Epithelial cell of proximal tubule (primary cell): ENCODE measurements around the gene ZMIZ1. TPM values are rescaled to one million over a fixed set of nuclear protein-coding genes. Genes with fewer than 3 reads are reported as not detected.

Source experiments
- DNase-seq: peaks from one replicate; pipeline ENCODE4 v3.0.0-alpha.2; 2011; ENCODE audit warnings: low read depth
- H3K4me3 ChIP-seq: 2 replicates; pipeline ENCODE4 v1.5.1; 2011; ENCODE audit warnings: low read depth, mild to moderate bottlenecking, low read length
- total RNA-seq: library from RNA; depleted of rRNA; stranded (reverse); fragments of >200 nt; gene quantifications from 2 replicates; pipeline ENCODE4 v1.2.3, GENCODE V29; 2015
- TF ChIP-seq, protein P1 (sequence below): conservative IDR thresholded peaks from 2 replicates; pipeline ENCODE4 v1.5.1; 2012; ENCODE audit warnings: low read depth, mild to moderate bottlenecking, low read length

The ZMIZ1 gene
- total RNA-seq, 1 donor from 2014 or later, result 21.4 TPM

DNA sequence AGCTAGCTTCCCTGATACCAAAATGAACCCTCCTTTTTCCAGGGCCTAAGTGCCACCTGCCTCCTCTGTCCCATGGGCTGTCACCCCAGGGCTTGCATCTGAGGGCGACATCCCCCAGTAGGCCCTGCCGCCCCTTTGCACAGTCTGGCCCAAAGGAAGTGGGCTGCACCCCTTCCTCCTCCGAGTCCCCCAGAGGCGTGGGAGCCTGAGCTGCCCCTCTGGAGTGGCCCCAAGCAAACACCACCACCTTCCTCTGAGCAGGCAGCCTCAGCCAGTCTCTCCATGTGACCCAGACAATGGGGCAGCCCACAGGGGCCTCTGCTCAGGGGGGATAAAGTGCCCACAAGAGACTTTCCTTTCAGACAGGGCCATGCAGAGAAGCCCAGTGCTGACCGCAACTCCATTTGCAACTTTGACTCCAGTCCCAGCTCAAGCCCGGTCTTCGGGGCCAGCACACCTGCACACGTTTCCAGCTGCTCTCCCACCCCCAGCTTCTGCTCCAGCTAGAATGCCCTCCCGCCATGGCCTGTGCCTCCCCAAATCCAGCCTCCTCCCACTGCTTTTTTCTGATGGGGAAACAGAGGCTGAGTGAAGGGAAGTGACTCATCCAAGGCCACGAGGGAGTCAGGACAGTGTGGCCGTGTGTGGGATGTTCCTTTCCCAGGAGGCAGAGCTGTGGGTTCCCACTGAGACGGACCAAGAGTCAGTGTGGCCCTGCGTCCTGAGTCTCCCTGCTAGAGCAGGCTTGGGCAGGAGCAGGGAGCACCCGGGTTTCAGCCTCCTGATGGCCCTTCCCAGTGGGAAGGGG lies 111.9 kb downstream of the ZMIZ1 start:
- no peak overlapping the region for H3K4me3 ChIP-seq
- DNase-seq, result no peak
- TF ChIP-seq, protein P1, sequence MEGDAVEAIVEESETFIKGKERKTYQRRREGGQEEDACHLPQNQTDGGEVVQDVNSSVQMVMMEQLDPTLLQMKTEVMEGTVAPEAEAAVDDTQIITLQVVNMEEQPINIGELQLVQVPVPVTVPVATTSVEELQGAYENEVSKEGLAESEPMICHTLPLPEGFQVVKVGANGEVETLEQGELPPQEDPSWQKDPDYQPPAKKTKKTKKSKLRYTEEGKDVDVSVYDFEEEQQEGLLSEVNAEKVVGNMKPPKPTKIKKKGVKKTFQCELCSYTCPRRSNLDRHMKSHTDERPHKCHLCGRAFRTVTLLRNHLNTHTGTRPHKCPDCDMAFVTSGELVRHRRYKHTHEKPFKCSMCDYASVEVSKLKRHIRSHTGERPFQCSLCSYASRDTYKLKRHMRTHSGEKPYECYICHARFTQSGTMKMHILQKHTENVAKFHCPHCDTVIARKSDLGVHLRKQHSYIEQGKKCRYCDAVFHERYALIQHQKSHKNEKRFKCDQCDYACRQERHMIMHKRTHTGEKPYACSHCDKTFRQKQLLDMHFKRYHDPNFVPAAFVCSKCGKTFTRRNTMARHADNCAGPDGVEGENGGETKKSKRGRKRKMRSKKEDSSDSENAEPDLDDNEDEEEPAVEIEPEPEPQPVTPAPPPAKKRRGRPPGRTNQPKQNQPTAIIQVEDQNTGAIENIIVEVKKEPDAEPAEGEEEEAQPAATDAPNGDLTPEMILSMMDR, result no peak

DNA sequence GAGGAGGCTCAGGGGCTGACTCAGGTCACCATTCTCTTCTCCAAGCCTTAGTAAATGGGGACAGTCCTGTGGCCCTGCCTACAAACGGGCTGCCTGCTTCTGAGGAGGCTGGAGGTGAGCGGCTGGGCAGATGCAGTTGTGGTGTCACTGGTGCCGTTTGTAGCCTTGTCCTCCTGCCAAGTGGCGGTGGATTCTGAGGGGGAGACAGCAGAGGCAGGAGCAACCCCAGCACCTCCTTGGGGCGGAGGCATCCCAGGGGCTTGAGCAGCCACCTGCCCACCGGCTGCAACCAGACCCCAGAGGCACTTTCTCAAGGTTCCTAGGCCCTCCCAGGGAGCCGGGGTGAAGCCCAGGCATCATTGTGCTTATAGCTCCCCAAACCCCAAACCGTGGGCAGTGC lies 112.5 kb downstream of the ZMIZ1 start:
- H3K4me3 ChIP-seq, result no peak overlapping the region
- TF ChIP-seq, protein P1, result no peak
- DNase-seq, result no peak

DNA sequence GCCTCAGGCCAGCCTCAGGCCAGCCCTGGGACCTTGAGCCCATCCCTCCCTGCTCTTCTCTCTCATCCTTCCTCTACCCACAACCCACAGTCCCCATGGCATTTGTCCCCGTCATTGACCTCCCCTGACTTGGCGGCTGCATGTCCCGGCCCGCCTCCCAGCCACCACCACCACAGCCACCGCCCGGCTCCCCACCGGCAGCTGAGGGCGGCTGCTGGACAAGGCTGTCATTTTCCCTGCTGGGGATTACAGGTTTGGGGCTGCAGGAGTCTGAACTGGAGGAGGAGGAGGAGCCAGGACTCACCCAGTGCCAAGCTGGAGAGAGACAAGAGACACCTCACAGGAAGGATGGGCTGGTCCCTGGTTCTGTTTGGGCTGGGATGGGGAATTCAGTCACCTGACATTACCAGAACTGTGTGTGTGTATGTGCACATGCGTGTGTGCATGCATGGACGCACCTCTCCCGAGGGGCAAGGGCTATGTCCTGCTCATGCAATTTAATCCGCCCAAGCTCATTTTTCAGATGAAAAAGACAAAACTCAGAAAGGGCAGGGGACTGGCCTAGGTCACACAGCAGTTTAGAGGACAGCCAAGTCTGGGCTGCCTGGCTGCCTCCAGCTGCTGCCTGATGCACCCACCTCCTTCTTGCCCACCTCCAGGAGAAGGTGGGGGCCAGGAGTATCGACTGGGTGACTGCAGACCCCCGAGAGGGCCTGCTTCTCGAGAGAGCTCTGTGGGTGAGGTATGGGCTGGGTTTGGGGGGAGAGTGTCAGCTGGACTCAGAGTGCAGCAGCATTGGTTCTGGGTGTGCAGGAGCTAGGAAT lies 113.1 kb downstream of the ZMIZ1 start:
- no peak for DNase-seq
- H3K4me3 ChIP-seq, result no peak overlapping the region
- TF ChIP-seq, protein P1, result no peak

DNA sequence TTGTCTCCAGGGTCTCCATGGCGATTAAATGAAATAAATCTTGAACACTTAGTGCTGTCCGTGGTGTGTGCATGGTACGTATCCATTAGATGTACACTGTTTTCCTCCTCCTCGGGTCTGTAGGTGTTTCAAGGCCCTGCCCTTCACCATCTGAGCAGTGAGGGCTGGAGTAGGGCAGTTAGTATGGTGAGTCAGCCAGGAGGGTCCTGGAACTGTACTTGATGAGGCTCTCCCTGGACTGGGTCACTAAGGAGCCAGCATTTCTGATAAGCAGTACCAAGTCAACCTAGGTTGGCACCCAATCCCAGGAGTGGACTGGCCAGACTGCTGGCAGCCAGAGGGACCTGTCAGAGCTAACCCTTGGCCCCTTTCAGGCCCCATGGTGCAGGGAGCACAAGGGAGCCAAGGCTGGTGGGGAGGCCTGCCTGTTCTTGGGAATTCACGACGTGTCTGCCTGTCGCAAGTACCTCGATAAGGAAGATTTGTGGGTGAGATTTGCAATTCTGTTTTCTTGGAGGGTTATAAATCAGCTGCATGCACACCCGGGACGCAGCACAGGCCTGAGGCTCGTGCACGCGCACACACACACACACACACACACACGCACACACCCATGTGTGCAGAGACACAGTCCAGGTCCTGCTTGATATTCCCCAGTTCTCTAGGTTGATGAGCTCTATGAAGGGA lies 114.2 kb downstream of the ZMIZ1 start:
- no peak for DNase-seq
- H3K4me3 ChIP-seq, result no peak overlapping the region
- TF ChIP-seq, protein P1, result no peak

DNA sequence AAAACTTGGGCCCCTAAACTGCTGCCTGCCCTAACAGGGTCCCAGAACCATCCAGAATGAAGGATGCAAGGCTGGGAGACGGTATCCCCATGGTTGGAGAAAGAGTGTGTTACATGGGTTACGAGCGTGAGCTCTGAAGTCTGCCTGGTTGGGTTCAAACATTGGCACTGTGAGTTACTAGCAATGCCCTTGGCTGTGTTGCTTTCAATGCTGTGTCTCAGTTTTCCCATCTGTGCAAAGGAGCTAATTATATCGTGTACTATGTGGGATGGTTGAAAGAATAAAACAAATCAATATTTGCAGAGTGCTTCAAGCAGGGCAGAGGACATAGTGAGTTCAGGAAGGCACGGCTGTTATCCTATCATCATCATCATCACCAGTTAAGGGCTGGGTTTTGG lies 114.7 kb downstream of the ZMIZ1 start:
- DNase-seq, result no peak
- TF ChIP-seq, protein P1, result no peak

DNA sequence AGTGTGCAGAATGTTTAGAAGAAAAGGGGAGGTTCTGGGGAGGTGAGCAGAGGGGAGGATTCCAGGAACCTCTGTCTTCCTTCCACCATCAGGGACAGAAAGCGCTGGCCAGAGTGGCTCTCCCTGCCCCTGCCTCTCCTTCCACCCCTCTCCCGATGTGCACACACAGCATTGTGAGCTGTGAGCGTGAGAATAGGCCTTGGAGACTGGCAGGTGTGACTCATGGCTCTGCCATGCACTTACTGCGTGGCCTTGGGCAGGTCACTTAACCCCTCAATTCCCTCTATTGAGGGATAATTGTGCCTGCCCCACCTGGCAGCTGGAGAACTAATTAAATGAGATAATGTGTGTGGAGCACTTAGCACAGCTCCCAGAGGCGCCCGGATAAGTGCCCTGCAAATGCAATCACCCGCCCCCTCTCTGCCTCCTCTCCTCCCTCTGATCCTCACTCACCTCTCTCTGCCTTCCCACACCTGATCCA lies 115.4 kb downstream of the ZMIZ1 start:
- DNase-seq, result peak; percentile 58
- no peak overlapping the region for H3K4me3 ChIP-seq
- TF ChIP-seq, protein P1, result no peak

More for the DNA sequence above, 114.7 kb downstream of the ZMIZ1 start:
- no peak overlapping the region for H3K4me3 ChIP-seq
